Measurements from ENCODE around the gene TTC16.

The TTC16 gene

GRCh38 chr9:127698985-127699670 is 16.8 kb upstream of the TTC16 start:
- Histone ChIP-seq H3K27me3 (ENCODE audit: control insufficient read depth, insufficient read depth, low read length) (no peaks in the 10 kb centered on the region), H3K4me3 (ENCODE audit: low read depth, low read length) (peak overlapping the region; percentile 53), H3K9me3 (ENCODE audit: control insufficient read depth, insufficient read depth, low read depth, low read length) (no peaks in the 10 kb centered on the region), H3K27ac (ENCODE audit: low read depth, low read length) (no peak overlapping the region), H3K9ac (ENCODE audit: low read length) (peak overlapping the region; percentile 77), H3K4me1 (ENCODE audit: control insufficient read depth, insufficient read depth, low read length) (no peaks in the 10 kb centered on the region), H3K36me3 (ENCODE audit: control insufficient read depth, insufficient read depth, low read length) (no peaks in the 10 kb centered on the region)

- Histone ChIP-seq H3K36me3 (ENCODE audit: control insufficient read depth, insufficient read depth, low read length) (no peaks in the 10 kb centered on the region), H3K9ac (ENCODE audit: low read length) (no peak overlapping the region), H3K4me3 (ENCODE audit: low read depth, low read length) (no peak overlapping the region), H3K27me3 (ENCODE audit: control insufficient read depth, insufficient read depth, low read length) (no peaks in the 10 kb centered on the region), H3K9me3 (ENCODE audit: control insufficient read depth, insufficient read depth, low read depth, low read length) (no peaks in the 10 kb centered on the region), H3K27ac (ENCODE audit: low read depth, low read length) (no peak overlapping the region), H3K4me1 (ENCODE audit: control insufficient read depth, insufficient read depth, low read length) (no peaks in the 10 kb centered on the region; the same call in 1 of the 2 replicates)
These were observed 15.7 kb upstream of the TTC16 start for GRCh38 chr9:127700140-127700539.

- Histone ChIP-seq H3K27ac (ENCODE audit: low read depth, low read length) (no peak overlapping the region), H3K4me1 (ENCODE audit: control insufficient read depth, insufficient read depth, low read length) (no peaks in the 10 kb centered on the region; the same call in 1 of the 2 replicates)
These were observed 15.2 kb upstream of the TTC16 start for GRCh38 chr9:127700594-127701255.

GRCh38 chr9:127703289-127703946 is 12.5 kb upstream of the TTC16 start:
- H3K4me1 ChIP-seq (ENCODE audit: control insufficient read depth, insufficient read depth, low read length), result no peaks in the 10 kb centered on the region; the same call in 1 of the 2 replicates
- H3K9me3 ChIP-seq (ENCODE audit: control insufficient read depth, insufficient read depth, low read depth, low read length), result no peaks in the 10 kb centered on the region
- no peaks in the 10 kb centered on the region for H3K27me3 ChIP-seq (ENCODE audit: control insufficient read depth, insufficient read depth, low read length)
- no peak overlapping the region for H3K4me3 ChIP-seq (ENCODE audit: low read depth, low read length)
- H3K9ac ChIP-seq (ENCODE audit: low read length), result no peak overlapping the region
- H3K27ac ChIP-seq (ENCODE audit: low read depth, low read length), result no peak overlapping the region
- H3K36me3 ChIP-seq (ENCODE audit: control insufficient read depth, insufficient read depth, low read length), result no peaks in the 10 kb centered on the region

More at GRCh38 chr9:127700594-127701255, 15.2 kb upstream of the TTC16 start:
- no peaks in the 10 kb centered on the region for H3K27me3 ChIP-seq (ENCODE audit: control insufficient read depth, insufficient read depth, low read length)
- H3K4me3 ChIP-seq (ENCODE audit: low read depth, low read length), result no peak overlapping the region
- no peaks in the 10 kb centered on the region for H3K36me3 ChIP-seq (ENCODE audit: control insufficient read depth, insufficient read depth, low read length)
- H3K9me3 ChIP-seq (ENCODE audit: control insufficient read depth, insufficient read depth, low read depth, low read length), result no peaks in the 10 kb centered on the region
- H3K9ac ChIP-seq (ENCODE audit: low read length), result no peak overlapping the region

- H3K4me1 ChIP-seq (ENCODE audit: control insufficient read depth, insufficient read depth, low read length), result no peaks in the 10 kb centered on the region; the same call in 1 of the 2 replicates
- H3K4me3 ChIP-seq (ENCODE audit: low read depth, low read length), result no peak overlapping the region
- H3K27me3 ChIP-seq (ENCODE audit: control insufficient read depth, insufficient read depth, low read length), result no peaks in the 10 kb centered on the region
- no peak overlapping the region for H3K27ac ChIP-seq (ENCODE audit: low read depth, low read length)
- no peaks in the 10 kb centered on the region for H3K36me3 ChIP-seq (ENCODE audit: control insufficient read depth, insufficient read depth, low read length)
- H3K9ac ChIP-seq (ENCODE audit: low read length), result no peak overlapping the region
- no peaks in the 10 kb centered on the region for H3K9me3 ChIP-seq (ENCODE audit: control insufficient read depth, insufficient read depth, low read depth, low read length)
These were observed 10.1 kb upstream of the TTC16 start for GRCh38 chr9:127705577-127706379.

GRCh38 chr9:127706836-127707241 is 9.0 kb upstream of the TTC16 start, which contains the start of gene CFAP157:
Gene CFAP157 (plus strand): TSS chr9:127706988. CDS start chr9:127707032, 44 bp downstream.
- Histone ChIP-seq H3K9ac (ENCODE audit: low read length) (no peak within 1 kb of the TSS), H3K4me1 (ENCODE audit: control insufficient read depth, insufficient read depth, low read length) (peaks cover 8% of the 10 kb centered on the region), H3K27me3 (ENCODE audit: control insufficient read depth, insufficient read depth, low read length) (no peaks in the 10 kb centered on the region), H3K36me3 (ENCODE audit: control insufficient read depth, insufficient read depth, low read length) (no peaks in the 10 kb centered on the region), H3K27ac (ENCODE audit: low read depth, low read length) (no peak within 1 kb of the TSS), H3K4me3 (ENCODE audit: low read depth, low read length) (no peak within 1 kb of the TSS), H3K9me3 (ENCODE audit: control insufficient read depth, insufficient read depth, low read depth, low read length) (no peaks in the 10 kb centered on the region)

GRCh38 chr9:127707766-127708165 is 8.1 kb upstream of the TTC16 start:
- Histone ChIP-seq H3K4me1 (ENCODE audit: control insufficient read depth, insufficient read depth, low read length) (peaks cover 14% of the 10 kb centered on the region), H3K36me3 (ENCODE audit: control insufficient read depth, insufficient read depth, low read length) (no peaks in the 10 kb centered on the region), H3K27ac (ENCODE audit: low read depth, low read length) (no peak overlapping the region), H3K4me3 (ENCODE audit: low read depth, low read length) (no peak overlapping the region), H3K9ac (ENCODE audit: low read length) (no peak overlapping the region), H3K27me3 (ENCODE audit: control insufficient read depth, insufficient read depth, low read length) (no peaks in the 10 kb centered on the region), H3K9me3 (ENCODE audit: control insufficient read depth, insufficient read depth, low read depth, low read length) (no peaks in the 10 kb centered on the region)

GRCh38 chr9:127708952-127709587 is 6.8 kb upstream of the TTC16 start:
- Histone ChIP-seq H3K27me3 (ENCODE audit: control insufficient read depth, insufficient read depth, low read length) (no peaks in the 10 kb centered on the region), H3K4me3 (ENCODE audit: low read depth, low read length) (no peak overlapping the region), H3K36me3 (ENCODE audit: control insufficient read depth, insufficient read depth, low read length) (no peaks in the 10 kb centered on the region), H3K9ac (ENCODE audit: low read length) (no peak overlapping the region), H3K9me3 (ENCODE audit: control insufficient read depth, insufficient read depth, low read depth, low read length) (no peaks in the 10 kb centered on the region), H3K27ac (ENCODE audit: low read depth, low read length) (no peak overlapping the region), H3K4me1 (ENCODE audit: control insufficient read depth, insufficient read depth, low read length) (peaks cover 15% of the 10 kb centered on the region)

GRCh38 chr9:127710204-127710783 is 5.6 kb upstream of the TTC16 start:
- Histone ChIP-seq H3K4me3 (ENCODE audit: low read depth, low read length) (no peak overlapping the region), H3K4me1 (ENCODE audit: control insufficient read depth, insufficient read depth, low read length) (peaks cover 21% of the 10 kb centered on the region), H3K27me3 (ENCODE audit: control insufficient read depth, insufficient read depth, low read length) (peaks cover 7% of the 10 kb centered on the region; the same call in 1 of the 2 replicates), H3K9ac (ENCODE audit: low read length) (no peak overlapping the region), H3K27ac (ENCODE audit: low read depth, low read length) (no peak overlapping the region), H3K36me3 (ENCODE audit: control insufficient read depth, insufficient read depth, low read length) (no peaks in the 10 kb centered on the region), H3K9me3 (ENCODE audit: control insufficient read depth, insufficient read depth, low read depth, low read length) (no peaks in the 10 kb centered on the region)

GRCh38 chr9:127711226-127711701 is 4.6 kb upstream of the TTC16 start:
- peaks cover 7% of the 10 kb centered on the region; the same call in 1 of the 2 replicates for H3K27me3 ChIP-seq (ENCODE audit: control insufficient read depth, insufficient read depth, low read length)
- no peaks in the 10 kb centered on the region for H3K36me3 ChIP-seq (ENCODE audit: control insufficient read depth, insufficient read depth, low read length)
- no peak overlapping the region for H3K27ac ChIP-seq (ENCODE audit: low read depth, low read length)
- no peak overlapping the region for H3K4me3 ChIP-seq (ENCODE audit: low read depth, low read length)
- no peak overlapping the region for H3K9ac ChIP-seq (ENCODE audit: low read length)
- H3K9me3 ChIP-seq (ENCODE audit: control insufficient read depth, insufficient read depth, low read depth, low read length), result no peaks in the 10 kb centered on the region
- H3K4me1 ChIP-seq (ENCODE audit: control insufficient read depth, insufficient read depth, low read length), result peaks cover 25% of the 10 kb centered on the region
